Transverse colon (tissue), 4 donors: ENCODE results near the gene MBNL2. TPM values are rescaled to one million over a fixed set of nuclear protein-coding genes. Genes with fewer than 3 reads are reported as not detected.

Source experiments
- DNase-seq: peaks from one replicate; pipeline ENCODE4 v3.0.0-alpha.2; 2019
- H3K27ac ChIP-seq, 4 donors: fragments of 200-600 bp; sonication (generic); 2 replicates each; pipeline ENCODE4 v1.5.1; 2016 to 2018; ENCODE audit warnings: inconsistent platforms in 4 of 4
- H3K27me3 ChIP-seq: fragments of 200-600 bp; sonication (generic); 2 replicates; pipeline ENCODE4 v1.5.1; 2017; ENCODE audit warnings: inconsistent platforms
- H3K36me3 ChIP-seq, 4 donors: fragments of 200-600 bp; sonication (generic); 2 replicates each; pipeline ENCODE4 v1.5.1; 2017 to 2019; ENCODE audit warnings: inconsistent platforms in 4 of 4
- H3K4me1 ChIP-seq, 4 donors: fragments of 200-600 bp; sonication (generic); 2 replicates each; pipeline ENCODE4 v1.5.1; 2017 to 2020; ENCODE audit warnings: inconsistent platforms in 4 of 4
- H3K4me3 ChIP-seq, 4 donors: fragments of 200-600 bp; sonication (generic); 1 replicate in 1 of 4; 2 replicates in 3 of 4; pipeline versions ENCODE4 v1.5.1 to v1.6.1; 2017 to 2019; ENCODE audit warnings: inconsistent platforms in 4 of 4
- H3K9me3 ChIP-seq, 2 donors: fragments of 200-600 bp; sonication (generic); 2 replicates each; pipeline ENCODE4 v1.5.1; 2017 to 2019; ENCODE audit warnings: inconsistent platforms in 2 of 2
- CTCF ChIP-seq, 5 experiments: fragments of 200-600 bp in 3 of 5; fragments of 450-650 bp in 2 of 5; sonication (generic) in 3 of 5; IDR thresholded peaks; 1 replicate in 2 of 5; 2 replicates in 3 of 5; pipeline ENCODE4 v1.5.1; 2016 to 2017; ENCODE audit warnings: antibody characterized with exemption in 5 of 5, inconsistent platforms in 3 of 5, mild to moderate bottlenecking in 2 of 5, moderate library complexity in 1 of 5
- EP300 ChIP-seq: sonication (generic); formaldehyde crosslinking; IDR thresholded peaks from one replicate; pipeline ENCODE4 v1.6.1; 2017; ENCODE audit warnings: antibody characterized with exemption, low read depth
- POLR2A ChIP-seq: fragments of 450-650 bp; IDR thresholded peaks from one replicate; pipeline ENCODE4 v1.6.1; 2016; ENCODE audit warnings: antibody characterized with exemption, mild to moderate bottlenecking, moderate library complexity
- POLR2AphosphoS5 ChIP-seq, 3 donors: sonication (generic); formaldehyde crosslinking; IDR thresholded peaks; one replicate each; pipeline ENCODE4 v1.6.1; 2016; ENCODE audit warnings: antibody characterized with exemption in 3 of 3
- whole genome bisulfite sequencing, 2 donors: methylation state at CpG; one replicate each; pipeline ENCODE4 v1.1.5; 2018; ENCODE audit warnings: low coverage in 1 of 2; 5-methylcytosine and 5-hydroxymethylcytosine counted together
- in situ Hi-C, 4 donors: fragments of 200-750 bp; cut with MboI; loops; one replicate each; pipeline versions ENCODE4 v1.15.0 to v1.15.1; 2017; ENCODE audit warnings: low sequenced_read_pairs in 3 of 4, low pct_ligation_motif_present in 1 of 4, low pct_unique_long_range_greater_than_20kb in 1 of 4
- intact Hi-C: fragments of 100-400 bp; cut with DNase I; formaldehyde crosslinking; loops from one replicate; pipeline ENCODE4 v1.15.1; 2023; ENCODE audit warnings: low total_unique reads
- total RNA-seq, 4 donors: library from RNA; depleted of rRNA; stranded (reverse); fragments of >200 nt; gene quantifications; one replicate each; pipeline ENCODE4 v1.1.0, GENCODE V29; 2016

The MBNL2 gene
- total RNA-seq, 4 donors from 2014 or later, result 26.9 to 53.7 (median 46.1) TPM

GRCh38 chr13:97224544-97225300, 2.6 kb downstream of the MBNL2 start:
- WGBS, 2 donors, result 12 to 16% methylated on average over 5 of the region's 5 CpGs
- H3K27me3 ChIP-seq, result no peaks in the 10 kb centered on the region
- H3K4me3 ChIP-seq, result peak overlapping the region; percentile 4 to 79 (median 44)
- intact Hi-C loops (loop anchor here (5.0 kb wide), 2 partner anchors 107 to 113 kb away; no protein-coding TSS in a partner anchor), in situ Hi-C loops (loop anchor here in 3 of 4 donors (10.0 to 25.0 kb wide), 4 partner anchors 112 to 212 kb away; partner anchors contain the start of gene RAP2A (in 1 of the 3))
- peak; percentile 70 for DNase-seq
- no peaks in the 10 kb centered on the region for H3K9me3 ChIP-seq
- peak overlapping the region; percentile 90 to 96 (median 90) for H3K27ac ChIP-seq
- TF ChIP-seq POLR2A (peak; percentile 21), POLR2AphosphoS5 (IDR thresholded peaks at IDR 0.05) (peak in 2 of 3 donors; percentile 32 to 48), CTCF (IDR thresholded peaks at IDR 0.05) (no peak), EP300 (no peak)
- no peaks in the 10 kb centered on the region for H3K36me3 ChIP-seq
- peaks cover 18 to 64% (median 47%) of the 10 kb centered on the region in 4 donors for H3K4me1 ChIP-seq

- intact Hi-C loops, result no loop called here
- WGBS, 2 donors, result 30 to 48% methylated on average over 2 to 4 of the region's 4 CpGs
- no peak for TF ChIP-seq EP300
- no peak for TF ChIP-seq POLR2A
- no peak for TF ChIP-seq CTCF (IDR thresholded peaks at IDR 0.05)
- no peak for TF ChIP-seq POLR2AphosphoS5 (IDR thresholded peaks at IDR 0.05)
- no peaks in the 10 kb centered on the region for H3K27me3 ChIP-seq
- in situ Hi-C loops, result loop anchor here in 2 of 4 donors (10.0 kb wide), 2 partner anchors 119 to 209 kb away; partner anchors contain the start of gene RAP2A (in 1 of the 2)
- DNase-seq, result no peak
- no peaks in the 10 kb centered on the region for H3K36me3 ChIP-seq
- peak overlapping the region in 3 of 4 donors; percentile 38 to 79 (median 50) for H3K4me3 ChIP-seq
- H3K9me3 ChIP-seq, result no peaks in the 10 kb centered on the region
- H3K27ac ChIP-seq, result peak overlapping the region; percentile 90 to 96 (median 90)
- peaks cover 18 to 66% (median 47%) of the 10 kb centered on the region in 4 donors for H3K4me1 ChIP-seq
Measured at GRCh38 chr13:97225533-97225932, 3.4 kb downstream of the MBNL2 start.

GRCh38 chr13:97226013-97226412, 3.9 kb downstream of the MBNL2 start:
- no peak for DNase-seq
- in situ Hi-C loops (loop anchor here in 2 of 4 donors (10.0 kb wide), 2 partner anchors 119 to 209 kb away; partner anchors contain the start of gene RAP2A (in 1 of the 2)), intact Hi-C loops (no loop called here)
- Histone ChIP-seq H3K9me3 (no peaks in the 10 kb centered on the region), H3K27ac (peak overlapping the region; percentile 90 to 96 (median 90)), H3K27me3 (no peaks in the 10 kb centered on the region), H3K4me1 (peaks cover 18 to 66% (median 48%) of the 10 kb centered on the region in 4 donors), H3K4me3 (peak overlapping the region in 3 of 4 donors; percentile 38 to 79 (median 50)), H3K36me3 (no peaks in the 10 kb centered on the region)
- TF ChIP-seq CTCF (IDR thresholded peaks at IDR 0.05), result no peak
- no peak for TF ChIP-seq POLR2AphosphoS5 (IDR thresholded peaks at IDR 0.05)
- no peak for TF ChIP-seq POLR2A
- TF ChIP-seq EP300, result no peak
- WGBS, 2 donors, result 37 to 44% methylated on average over 6 to 8 of the region's 8 CpGs
